ENCODE data around the gene PAK3.

DNA sequence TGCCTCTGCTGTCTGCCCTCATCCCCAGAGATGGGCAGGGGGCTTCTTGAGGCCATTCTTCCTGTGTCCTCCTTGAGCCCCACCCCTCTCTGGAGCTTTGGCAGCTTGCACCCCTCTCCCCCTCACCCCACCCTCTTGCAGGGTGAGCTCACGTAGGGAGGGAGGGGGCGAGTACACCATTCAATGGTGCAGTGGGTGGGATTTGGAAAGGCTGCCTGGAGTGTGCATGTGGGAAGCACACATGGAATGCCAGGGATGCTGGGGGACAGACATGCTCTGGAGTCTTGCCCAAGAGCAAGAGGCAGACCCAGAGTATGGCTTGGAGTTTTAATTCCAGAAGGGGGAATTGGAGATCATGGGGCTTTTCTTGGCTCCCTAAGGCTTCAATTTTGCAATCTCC is 5.6 kb downstream of the PAK3 start:
- TF ChIP-seq POLR2A (IDR thresholded peaks at IDR 0.05): no peak
- no peak for TF ChIP-seq CTCF (IDR thresholded peaks at IDR 0.05)

Measured in adrenal gland (tissue), 5 donors.